LHCN-M2 (cell line): Measurements from ENCODE around the gene PACSIN2. TPM values are rescaled to one million over a fixed set of nuclear protein-coding genes. Genes with fewer than 3 reads are reported as not detected.

Source experiments
- DNase-seq: peaks from one replicate; pipeline ENCODE4 v3.0.0-alpha.2; 2012; ENCODE audit warnings: low read depth
- total RNA-seq: library from RNA; depleted of rRNA; stranded (reverse); fragments of >200 nt; gene quantifications from 2 replicates; pipeline ENCODE4 v1.2.3, GENCODE V29; 2014

The PACSIN2 gene
- total RNA-seq, 1 experiment from 2014 or later = 66.3 TPM

DNA sequence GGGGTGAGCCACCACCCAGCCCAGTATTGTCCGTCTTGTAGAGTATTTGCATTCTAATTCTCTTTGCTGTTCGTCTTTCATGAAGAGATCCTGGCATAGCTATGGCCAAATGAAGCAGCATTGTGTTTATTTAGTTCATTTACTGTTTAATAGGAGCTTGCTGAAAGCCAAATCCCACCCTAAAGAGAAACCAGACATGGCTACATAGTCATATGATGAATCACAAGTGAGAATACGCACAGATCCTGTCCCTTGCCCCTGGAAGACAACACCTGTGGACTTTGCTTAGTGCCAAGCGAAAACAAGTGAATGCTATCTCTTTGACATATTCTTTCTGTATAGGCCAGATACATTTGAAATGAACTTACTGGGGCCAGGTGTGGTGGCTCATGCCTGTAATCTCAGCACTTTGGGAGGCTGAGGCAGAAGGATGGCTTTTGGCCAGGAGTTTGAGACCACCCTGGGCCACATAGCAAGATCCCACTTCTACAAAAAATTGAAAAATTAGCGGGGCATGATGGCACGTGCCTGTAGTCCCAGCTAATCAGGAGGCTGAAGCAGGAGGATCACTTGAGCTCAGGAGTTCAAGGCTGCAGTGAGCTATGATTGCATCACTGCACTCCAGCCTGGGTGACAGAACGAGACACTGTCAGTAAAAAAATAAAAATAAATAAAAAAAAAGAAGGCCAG lies 152.8 kb downstream of the PACSIN2 start:
- no peak for DNase-seq

- no peak for DNase-seq
Measured at GRCh38 chr22:42860968-42861367, 154.0 kb downstream of the PACSIN2 start.

GRCh38 chr22:42857845-42858481 lies 157.0 kb downstream of the PACSIN2 start:
- no peak for DNase-seq

DNA sequence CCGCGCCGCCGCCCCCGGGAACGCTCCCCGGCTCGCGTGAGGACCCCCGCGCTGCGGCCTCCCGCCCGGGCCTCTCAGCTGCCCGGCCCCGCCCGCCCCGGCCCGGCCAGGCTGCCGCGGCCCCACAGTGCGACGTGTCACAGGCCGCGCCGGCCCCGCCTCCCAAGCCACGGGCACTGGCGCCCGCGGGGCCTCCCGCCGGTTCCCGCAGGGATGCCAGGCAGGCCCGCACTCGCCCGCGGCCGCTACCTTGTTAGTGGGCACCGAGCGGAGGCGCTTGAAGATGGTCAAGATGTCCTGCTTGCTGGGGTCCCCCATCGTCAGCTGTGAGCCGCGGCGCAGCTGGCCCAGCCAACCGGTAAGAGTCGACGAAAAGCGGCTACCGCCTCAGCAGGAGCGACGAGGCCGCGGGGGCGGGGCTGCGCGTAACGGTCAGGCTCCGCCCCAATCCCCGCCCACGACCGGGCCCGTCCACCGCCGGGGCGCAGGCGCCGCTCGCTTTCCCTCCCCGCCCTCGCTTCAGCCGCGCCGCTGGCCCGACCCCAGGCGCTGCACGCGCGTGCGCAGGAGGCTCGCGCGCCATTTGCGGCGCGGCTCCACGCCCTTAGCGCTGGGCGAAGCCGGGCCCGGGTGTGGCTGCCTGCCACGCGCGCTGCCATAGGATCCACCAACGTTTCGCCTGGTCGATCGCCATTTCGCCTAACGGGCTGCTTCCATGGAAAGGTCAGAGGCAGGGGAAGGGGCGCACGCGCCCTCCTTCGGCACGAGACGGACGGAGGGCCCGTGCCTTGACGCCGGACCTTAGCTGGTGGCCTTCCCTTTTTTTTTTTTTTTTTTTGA lies 157.9 kb downstream of the PACSIN2 start, which contains the start of gene ARFGAP3:
Gene ARFGAP3 (minus strand): TSS at position 409 of the 840 bp plus-strand sequence. CDS start 91 bp downstream, at position 318.
- peak; percentile 89 for DNase-seq

DNA sequence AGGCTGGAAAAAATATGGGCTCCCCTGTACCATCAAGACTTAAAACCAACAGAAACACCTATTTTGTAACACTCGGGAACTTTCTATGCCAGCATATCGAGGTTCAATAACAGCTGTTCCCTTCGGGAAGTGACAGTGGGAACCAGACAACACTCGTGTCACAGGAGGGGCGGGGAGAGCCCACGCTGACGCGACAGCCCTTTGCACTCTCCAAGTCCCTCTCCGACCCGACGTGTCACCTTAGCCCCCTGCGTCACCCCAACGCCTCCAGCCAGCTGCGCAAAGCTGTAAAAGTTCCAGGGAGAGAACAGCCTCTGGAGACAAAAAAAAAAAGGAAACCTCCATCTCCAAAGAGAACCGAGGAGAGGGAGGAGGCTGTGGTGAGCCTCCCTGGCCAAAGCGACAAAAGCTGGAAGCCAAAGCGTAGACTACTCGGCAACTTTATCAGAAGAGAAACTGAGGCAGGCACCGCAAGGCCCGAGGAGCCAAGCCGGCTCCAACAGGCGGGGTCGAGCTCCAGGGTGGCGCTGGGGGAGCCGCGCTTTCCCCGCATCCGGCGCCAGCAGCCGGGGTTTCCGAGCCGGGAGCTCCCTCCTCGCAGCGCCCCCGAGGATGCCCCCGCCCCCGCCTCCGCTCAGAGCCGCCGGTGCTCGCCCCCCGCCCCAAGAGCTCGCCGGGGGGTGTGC lies 158.6 kb downstream of the PACSIN2 start:
- DNase-seq = peak; percentile 58

DNA sequence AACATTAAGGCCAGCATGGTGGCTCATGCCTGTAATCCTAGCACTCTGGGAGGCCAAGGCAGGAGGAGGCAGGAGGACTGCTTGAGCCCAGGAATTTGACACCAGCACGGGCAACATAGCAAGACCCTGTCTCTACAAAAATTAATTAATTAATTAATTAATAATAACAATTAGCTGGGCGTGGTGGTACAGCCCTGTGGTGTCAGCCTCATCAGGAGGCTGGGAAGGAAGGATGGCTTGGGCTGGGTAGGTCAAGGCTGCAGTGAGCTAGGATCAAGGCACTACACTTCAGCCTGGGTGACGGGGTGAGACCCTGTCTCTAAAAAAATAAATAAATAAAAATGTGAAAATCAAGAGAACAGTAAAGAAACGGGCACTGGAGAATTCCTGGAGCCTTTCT lies 159.2 kb downstream of the PACSIN2 start:
- no peak for DNase-seq

GRCh38 chr22:42855211-42855610 lies 159.7 kb downstream of the PACSIN2 start:
- no peak for DNase-seq

GRCh38 chr22:42848941-42849550 lies 165.9 kb downstream of the PACSIN2 start:
- peak; percentile 35 for DNase-seq

DNA sequence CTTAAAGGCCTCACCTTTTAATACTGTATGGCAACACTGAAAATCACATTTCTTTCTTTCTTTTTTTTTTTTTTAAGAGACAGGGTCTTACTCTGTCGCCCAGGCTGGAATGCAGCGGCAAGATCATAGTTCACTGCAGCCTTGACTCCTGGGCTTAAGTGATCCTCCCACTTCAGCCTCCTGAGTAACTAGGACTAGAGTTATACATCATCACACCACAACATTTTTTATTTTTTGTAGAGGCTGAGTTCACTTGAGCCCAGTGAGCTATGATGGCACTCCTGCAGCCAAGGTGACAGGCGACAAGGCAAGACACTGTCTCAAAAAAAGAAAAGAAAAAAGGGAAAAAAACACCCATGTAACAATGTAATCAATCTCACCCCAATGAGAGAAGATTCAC lies 167.8 kb downstream of the PACSIN2 start:
- no peak for DNase-seq

- peak; percentile 57 for DNase-seq
Measured at GRCh38 chr22:42844756-42845155, 170.2 kb downstream of the PACSIN2 start.

DNA sequence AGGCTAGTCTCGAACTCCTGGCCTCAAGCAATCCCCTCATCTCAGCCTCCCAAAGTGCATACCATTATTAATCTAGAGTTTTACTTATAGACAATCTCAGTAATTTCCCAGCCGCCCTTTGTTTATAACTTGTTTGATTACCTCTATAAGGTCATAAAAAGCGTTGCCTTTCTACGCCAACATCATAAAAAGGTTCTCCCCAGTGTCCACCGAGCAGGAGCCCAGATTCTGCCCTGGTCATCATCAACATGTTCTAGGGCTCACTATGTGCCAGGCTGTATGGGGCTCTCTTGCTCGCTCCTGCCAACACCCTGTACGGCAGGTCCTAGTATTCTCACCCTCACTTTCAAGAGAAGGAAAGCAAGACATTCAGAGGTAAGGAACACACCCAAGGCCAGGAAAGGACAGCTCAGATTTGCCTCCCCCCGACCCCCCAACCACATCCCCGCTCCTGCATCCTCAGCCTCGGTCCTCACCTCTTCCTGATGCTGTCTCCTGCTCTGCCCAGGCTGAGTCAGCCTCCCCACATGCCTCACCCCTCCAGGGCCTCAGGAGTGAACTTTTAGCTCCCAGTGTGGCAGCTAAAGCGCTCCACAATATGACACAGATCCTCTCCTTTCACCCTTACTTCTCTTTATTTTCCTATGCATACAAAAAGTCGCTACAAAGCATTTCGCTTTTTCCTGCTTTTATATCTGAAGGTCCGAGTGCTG lies 172.1 kb downstream of the PACSIN2 start:
- no peak for DNase-seq

- no peak for DNase-seq
Measured at GRCh38 chr22:42841444-42841843, 173.5 kb downstream of the PACSIN2 start.

DNA sequence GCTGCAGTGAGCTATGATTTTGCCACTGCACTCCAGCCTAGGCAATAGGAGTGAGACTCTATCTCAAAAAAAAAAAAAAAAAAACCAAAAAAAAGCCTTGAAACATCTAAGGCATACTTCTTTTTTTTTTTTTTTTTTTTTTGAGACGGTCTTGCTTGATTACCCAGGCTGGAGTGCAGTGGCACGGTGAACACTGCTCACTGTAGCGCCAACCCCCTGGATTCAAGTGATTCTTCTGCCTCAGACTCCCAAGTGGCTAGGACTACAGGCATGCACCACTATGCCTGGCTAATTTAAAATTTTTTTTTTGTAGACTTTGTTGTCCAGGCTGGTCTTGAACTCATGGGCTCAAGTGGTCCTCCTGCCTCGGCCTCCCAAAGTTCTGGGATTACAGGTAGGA lies 177.4 kb downstream of the PACSIN2 start:
- no peak for DNase-seq

DNA sequence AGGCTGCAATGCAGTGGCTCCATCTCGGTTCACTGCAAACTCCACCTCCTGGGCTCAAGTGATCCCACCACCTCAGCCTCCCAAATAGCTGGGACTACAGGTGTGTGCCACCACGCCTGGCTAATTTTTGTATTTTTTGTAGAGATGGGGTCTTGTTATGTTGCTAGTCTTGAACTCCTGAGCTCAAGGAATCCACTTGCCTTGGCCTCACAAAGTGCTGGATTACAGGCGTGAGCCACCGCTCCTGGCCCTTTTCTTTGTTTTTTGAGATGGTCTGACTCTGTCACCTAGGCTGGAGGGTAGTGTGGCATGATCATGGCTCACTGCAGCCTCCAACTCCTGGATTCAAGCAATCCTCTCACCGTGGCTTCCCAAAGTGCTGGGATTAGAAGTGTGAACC lies 178.9 kb downstream of the PACSIN2 start:
- DNase-seq = no peak

GRCh38 chr22:42834177-42834949 lies 180.6 kb downstream of the PACSIN2 start:
- no peak for DNase-seq

GRCh38 chr22:42833104-42833503 lies 181.8 kb downstream of the PACSIN2 start:
- DNase-seq = no peak

GRCh38 chr22:42831712-42832111 lies 183.2 kb downstream of the PACSIN2 start:
- DNase-seq = no peak

- no peak for DNase-seq
Measured at GRCh38 chr22:42830161-42830560, 184.8 kb downstream of the PACSIN2 start.

GRCh38 chr22:42829302-42829701 lies 185.6 kb downstream of the PACSIN2 start:
- no peak for DNase-seq

GRCh38 chr22:42825796-42826195 lies 189.2 kb downstream of the PACSIN2 start:
- DNase-seq = no peak
